WERI-Rb-1 (cell line): ENCODE data around the gene CYP4F12.

Experiments
- DNase-seq: peaks from one replicate; pipeline ENCODE4 v3.0.0-alpha.2; 2020
- H3K27ac ChIP-seq: fragments of 250-450 bp; sonication (Bioruptor Pico); 2 replicates; pipeline ENCODE4 v1.5.1; 2020; ENCODE audit warnings: mild to moderate bottlenecking, moderate library complexity
- H3K27me3 ChIP-seq: fragments of 250-450 bp; sonication (Bioruptor Pico); 2 replicates; pipeline ENCODE4 v1.5.1; 2021; ENCODE audit warnings: mild to moderate bottlenecking, low read depth, moderate library complexity; ENCODE audit not compliant: insufficient read depth, severe bottlenecking
- H3K36me3 ChIP-seq: fragments of 250-450 bp; sonication (Bioruptor Pico); 2 replicates; pipeline ENCODE4 v1.5.1; 2020; ENCODE audit warnings: mild to moderate bottlenecking, moderate library complexity
- H3K4me3 ChIP-seq: 2 replicates; pipeline ENCODE4 v1.5.1; 2011; ENCODE audit warnings: low read depth, mild to moderate bottlenecking, control low read depth, low read length
- H3K9me3 ChIP-seq: fragments of 250-450 bp; sonication (Bioruptor Pico); 2 replicates; pipeline ENCODE4 v1.5.1; 2021; ENCODE audit warnings: mild to moderate bottlenecking, moderate library complexity; ENCODE audit not compliant: severe bottlenecking
- TF ChIP-seq, protein P1 (sequence below): IDR thresholded peaks from 2 replicates; pipeline ENCODE4 v1.5.1; 2011; ENCODE audit warnings: low read depth, mild to moderate bottlenecking, control low read depth, inconsistent platforms, low read length

Gene CYP4F12, protein sequence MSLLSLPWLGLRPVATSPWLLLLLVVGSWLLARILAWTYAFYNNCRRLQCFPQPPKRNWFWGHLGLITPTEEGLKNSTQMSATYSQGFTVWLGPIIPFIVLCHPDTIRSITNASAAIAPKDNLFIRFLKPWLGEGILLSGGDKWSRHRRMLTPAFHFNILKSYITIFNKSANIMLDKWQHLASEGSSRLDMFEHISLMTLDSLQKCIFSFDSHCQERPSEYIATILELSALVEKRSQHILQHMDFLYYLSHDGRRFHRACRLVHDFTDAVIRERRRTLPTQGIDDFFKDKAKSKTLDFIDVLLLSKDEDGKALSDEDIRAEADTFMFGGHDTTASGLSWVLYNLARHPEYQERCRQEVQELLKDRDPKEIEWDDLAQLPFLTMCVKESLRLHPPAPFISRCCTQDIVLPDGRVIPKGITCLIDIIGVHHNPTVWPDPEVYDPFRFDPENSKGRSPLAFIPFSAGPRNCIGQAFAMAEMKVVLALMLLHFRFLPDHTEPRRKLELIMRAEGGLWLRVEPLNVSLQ

DNA sequence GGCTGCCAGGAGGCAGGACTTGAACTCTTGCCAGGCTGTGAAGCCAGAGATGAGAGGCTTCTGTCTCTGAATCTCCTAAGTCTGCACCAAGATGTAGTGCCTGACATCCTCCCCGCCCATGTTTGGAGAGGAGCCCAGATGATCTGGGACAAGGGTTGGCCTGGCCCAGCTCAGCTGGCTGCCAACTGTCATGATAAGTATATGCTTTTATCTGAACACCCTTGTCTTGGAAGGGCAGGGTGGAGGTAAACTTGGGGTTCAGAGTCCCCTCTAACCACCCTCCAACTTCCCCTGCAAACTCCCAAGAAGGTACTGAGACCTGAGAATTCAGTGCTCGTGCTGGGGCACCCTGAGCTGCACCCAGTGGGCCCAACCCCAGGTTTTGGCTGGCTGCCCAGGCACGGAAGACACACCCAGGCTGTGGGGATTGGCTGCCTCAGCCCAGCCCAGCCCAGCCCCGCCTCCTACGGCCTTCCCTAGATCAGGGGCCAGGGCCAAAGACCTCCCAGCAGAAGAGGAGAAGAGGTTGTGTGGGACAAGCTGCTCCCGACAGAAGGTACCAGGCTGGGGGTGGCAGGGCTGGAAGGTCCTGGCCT is at the start of gene CYP4F12:
Gene CYP4F12 (plus strand): TSS at position 508 of the 596 bp plus-strand sequence. CDS start 443 bp downstream, outside the sequence.
- TF ChIP-seq, protein P1, sequence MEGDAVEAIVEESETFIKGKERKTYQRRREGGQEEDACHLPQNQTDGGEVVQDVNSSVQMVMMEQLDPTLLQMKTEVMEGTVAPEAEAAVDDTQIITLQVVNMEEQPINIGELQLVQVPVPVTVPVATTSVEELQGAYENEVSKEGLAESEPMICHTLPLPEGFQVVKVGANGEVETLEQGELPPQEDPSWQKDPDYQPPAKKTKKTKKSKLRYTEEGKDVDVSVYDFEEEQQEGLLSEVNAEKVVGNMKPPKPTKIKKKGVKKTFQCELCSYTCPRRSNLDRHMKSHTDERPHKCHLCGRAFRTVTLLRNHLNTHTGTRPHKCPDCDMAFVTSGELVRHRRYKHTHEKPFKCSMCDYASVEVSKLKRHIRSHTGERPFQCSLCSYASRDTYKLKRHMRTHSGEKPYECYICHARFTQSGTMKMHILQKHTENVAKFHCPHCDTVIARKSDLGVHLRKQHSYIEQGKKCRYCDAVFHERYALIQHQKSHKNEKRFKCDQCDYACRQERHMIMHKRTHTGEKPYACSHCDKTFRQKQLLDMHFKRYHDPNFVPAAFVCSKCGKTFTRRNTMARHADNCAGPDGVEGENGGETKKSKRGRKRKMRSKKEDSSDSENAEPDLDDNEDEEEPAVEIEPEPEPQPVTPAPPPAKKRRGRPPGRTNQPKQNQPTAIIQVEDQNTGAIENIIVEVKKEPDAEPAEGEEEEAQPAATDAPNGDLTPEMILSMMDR = no peak
- Histone ChIP-seq H3K9me3 (no peaks in the 10 kb centered on the region), H3K27me3 (peaks cover 18% of the 10 kb centered on the region), H3K27ac (no peak within 1 kb of the TSS), H3K36me3 (no peaks in the 10 kb centered on the region), H3K4me3 (no peak within 1 kb of the TSS)
- no peak for DNase-seq

DNA sequence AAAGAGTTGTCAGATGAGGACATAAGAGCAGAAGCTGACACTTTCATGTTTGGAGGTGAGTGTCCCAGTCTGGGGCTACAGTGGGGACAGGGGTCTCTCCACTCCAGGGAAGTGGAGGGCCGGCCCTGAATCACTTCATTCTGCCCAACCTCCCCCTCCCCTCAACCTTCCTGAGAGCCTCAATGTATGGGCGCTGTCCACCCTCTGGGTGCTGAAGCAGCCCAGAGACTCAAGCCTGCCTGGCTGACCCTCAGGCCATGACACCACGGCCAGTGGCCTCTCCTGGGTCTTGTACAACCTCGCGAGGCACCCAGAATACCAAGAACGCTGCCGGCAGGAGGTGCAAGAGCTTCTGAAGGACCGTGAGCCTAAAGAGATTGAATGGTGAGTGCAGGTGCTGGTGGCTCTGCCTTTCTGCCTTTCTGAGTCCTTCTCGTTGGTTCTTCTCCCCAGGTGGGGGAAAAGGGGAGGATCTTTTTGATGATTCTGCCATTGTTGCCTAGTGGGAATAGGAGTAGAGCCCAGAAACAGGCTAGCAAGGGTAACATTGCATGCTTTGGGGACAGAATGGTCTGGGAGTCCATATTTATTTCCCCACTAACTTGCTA is 49.1 kb upstream of the CYP4F12 start:
- no peak for DNase-seq
- TF ChIP-seq, protein P1 = no peak

DNA sequence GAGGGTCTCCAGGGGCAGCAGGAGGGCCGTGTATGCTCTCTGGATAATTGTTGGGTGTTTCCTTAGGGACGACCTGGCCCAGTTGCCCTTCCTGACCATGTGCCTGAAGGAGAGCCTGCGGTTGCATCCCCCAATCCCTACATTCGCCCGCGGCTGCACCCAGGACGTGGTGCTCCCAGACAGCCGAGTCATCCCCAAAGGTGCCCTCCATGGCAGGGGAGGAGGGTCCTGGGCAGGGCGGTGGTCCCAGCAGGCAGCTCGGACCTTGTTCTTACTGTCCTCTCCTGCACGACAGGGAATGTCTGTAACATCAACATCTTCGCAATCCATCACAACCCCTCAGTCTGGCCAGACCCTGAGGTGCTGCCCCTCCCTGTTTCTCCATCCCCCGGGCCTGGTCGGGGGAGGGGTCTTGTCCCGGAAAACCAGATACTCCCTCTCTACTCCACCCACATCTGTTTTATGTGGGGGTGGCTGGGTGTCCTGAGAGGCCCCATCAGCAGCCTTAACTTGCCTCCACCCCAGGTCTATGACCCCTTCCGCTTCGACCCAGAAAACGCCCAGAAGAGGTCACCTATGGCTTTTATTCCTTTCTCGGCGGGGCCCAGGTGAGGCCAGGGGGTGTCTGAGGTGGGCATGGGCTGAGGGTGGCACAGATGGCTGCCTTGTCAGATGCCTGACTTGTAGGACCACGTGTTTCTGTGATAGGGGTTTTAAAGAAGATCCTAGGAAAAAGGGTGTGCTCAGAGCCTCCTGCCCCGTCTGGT is 44.5 kb upstream of the CYP4F12 start:
- no peak overlapping the region for H3K27ac ChIP-seq

More for the DNA sequence above, 49.1 kb upstream of the CYP4F12 start:
- H3K4me3 ChIP-seq = no peak overlapping the region
- no peaks in the 10 kb centered on the region for H3K36me3 ChIP-seq
- peaks cover 78% of the 10 kb centered on the region for H3K27me3 ChIP-seq
- H3K27ac ChIP-seq = no peak overlapping the region
- no peaks in the 10 kb centered on the region for H3K9me3 ChIP-seq

DNA sequence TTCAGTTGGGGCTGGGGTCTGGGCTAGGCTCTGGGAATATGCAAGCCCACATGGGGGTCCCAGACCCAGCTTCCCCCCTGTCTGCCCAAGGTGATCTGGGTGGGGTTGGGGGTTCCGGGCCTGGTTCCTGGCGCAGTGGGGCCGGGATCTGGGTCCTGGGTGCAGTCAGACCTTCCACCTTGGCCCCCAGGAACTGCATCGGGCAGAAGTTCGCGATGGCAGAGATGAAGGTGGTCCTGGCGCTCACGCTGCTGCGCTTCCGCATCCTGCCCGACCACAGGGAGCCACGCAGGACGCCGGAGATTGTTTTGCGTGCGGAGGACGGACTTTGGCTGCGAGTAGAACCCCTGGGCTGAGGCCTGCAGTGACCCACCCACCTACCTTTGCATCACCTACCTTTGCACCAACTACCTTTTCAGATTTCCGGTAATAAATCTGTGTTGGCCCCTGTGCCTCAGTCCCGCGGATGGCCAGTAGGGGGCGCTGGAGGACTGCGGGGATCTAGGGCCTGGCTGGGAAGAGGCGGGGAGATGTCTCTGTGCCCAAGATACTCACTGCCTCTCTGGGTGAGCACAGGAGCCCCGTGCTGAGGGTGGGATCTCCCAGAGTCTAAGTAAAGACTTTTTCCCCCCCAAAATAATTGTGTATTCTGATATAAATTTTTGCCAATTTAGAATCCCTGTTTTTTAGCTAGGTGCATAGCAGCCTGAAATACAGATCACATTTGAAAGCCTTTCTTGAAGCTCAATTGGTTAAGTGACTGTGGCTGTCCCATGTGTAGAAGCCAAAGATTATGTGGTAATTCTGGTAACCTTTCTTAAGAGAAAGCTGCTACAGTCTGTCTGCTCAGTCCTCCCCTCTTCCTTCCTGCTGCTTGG is 43.6 kb upstream of the CYP4F12 start:
- peaks cover 63% of the 10 kb centered on the region for H3K27me3 ChIP-seq

More for the DNA sequence above, 44.5 kb upstream of the CYP4F12 start:
- Histone ChIP-seq H3K4me3 (no peak overlapping the region), H3K36me3 (no peaks in the 10 kb centered on the region), H3K9me3 (no peaks in the 10 kb centered on the region), H3K27me3 (peaks cover 65% of the 10 kb centered on the region)
- no peak for DNase-seq
- TF ChIP-seq, protein P1 = no peak

More for the DNA sequence above, 43.6 kb upstream of the CYP4F12 start:
- TF ChIP-seq, protein P1 = peak; percentile 83
- DNase-seq = peak; percentile 72
- H3K27ac ChIP-seq = no peak overlapping the region
- H3K4me3 ChIP-seq = no peak overlapping the region
- H3K36me3 ChIP-seq = no peaks in the 10 kb centered on the region
- no peaks in the 10 kb centered on the region for H3K9me3 ChIP-seq
